K562 (cell line): Measurements from ENCODE around the gene BCAS1. TPM values are rescaled to one million over a fixed set of nuclear protein-coding genes. Genes with fewer than 3 reads are reported as not detected.

Source experiments
- ATAC-seq: fragments of 200-7000 bp; cut with Tn5 transposase; 3 replicates; pipeline ENCODE4 v1.9.1; 2020; ENCODE audit warnings: moderate library complexity
- BruUV-seq: library from RNA; stranded (reverse); fragments of 400-500 nt; replicated peaks from 2 replicates; lab custom pipeline; 2021; lab: Mats Ljungman, UMichigan
- CTCF ChIA-PET: fragments of 300-600 bp; formaldehyde crosslinking; extraction: SDS; loops from one replicate; lab custom pipeline; 2021; ENCODE audit warnings: low intra/inter-chr PET ratio; lab: Yijun Ruan, JAX
- POLR2A ChIA-PET: fragments of 300-600, 350-650 bp; sonication (Branson Sonifier 250); formaldehyde crosslinking; extraction: SDS; loops from one replicate; lab custom pipeline; 2021; ENCODE audit warnings: antibody characterized with exemption, inconsistent platforms; lab: Yijun Ruan, JAX
- DNase-seq, 4 experiments: peaks; one replicate each; pipeline versions ENCODE4 v3.0.0 to v3.0.0-alpha.2; 2011 to 2018; ENCODE audit warnings: low spot score in 3 of 4, mixed read lengths in 3 of 4; ENCODE audit errors: extremely low read depth in 1 of 4
- FAIRE-seq: peaks from 2 replicates; lab custom pipeline; 2011; peaks lifted over from hg19 to GRCh38; lab: Jason Lieb, UNC
- H2AFZ ChIP-seq: 2 replicates; pipeline ENCODE4 v1.6.0; 2011; ENCODE audit warnings: low read depth, low read length, control low read depth, inconsistent platforms
- H3K27ac ChIP-seq: fragments of 200-600 bp; 3 replicates; pipeline ENCODE4 v1.8.0; 2011; ENCODE audit warnings: low read depth, mild to moderate bottlenecking, control low read depth, inconsistent platforms, low read length, moderate library complexity, mixed read lengths; ENCODE audit errors: extremely low read depth
- H3K27me3 ChIP-seq, 2 experiments: fragments of 300-600 bp in 1 of 2; 2 replicates in 1 of 2; 3 replicates in 1 of 2; pipeline versions ENCODE4 v1.6.0 to v1.8.0; 2011; ENCODE audit warnings: inconsistent platforms in 2 of 2, low read length in 2 of 2, mild to moderate bottlenecking in 1 of 2, mixed read lengths in 1 of 2, moderate library complexity in 1 of 2; ENCODE audit not compliant: control insufficient read depth in 2 of 2, insufficient read depth in 2 of 2
- H3K36me3 ChIP-seq: fragments of 300-600 bp; 3 replicates; pipeline ENCODE4 v1.8.0; 2011; ENCODE audit warnings: mild to moderate bottlenecking, low read length, inconsistent platforms; ENCODE audit not compliant: control insufficient read depth, insufficient read depth
- H3K4me1 ChIP-seq, 2 experiments: fragments of 200-600 bp in 1 of 2; replicated peaks in 1 of 2; 2 replicates in 1 of 2; 3 replicates in 1 of 2; pipeline versions ENCODE4 v1.5.1 to v1.8.0; 2011; ENCODE audit warnings: inconsistent platforms in 2 of 2, low read length in 2 of 2, mild to moderate bottlenecking in 1 of 2, mixed read lengths in 1 of 2, moderate library complexity in 1 of 2; ENCODE audit not compliant: control insufficient read depth in 2 of 2, insufficient read depth in 2 of 2
- H3K4me2 ChIP-seq: 2 replicates; pipeline ENCODE4 v1.6.1; 2011; ENCODE audit warnings: low read length, control low read depth, inconsistent platforms, mixed read lengths; ENCODE audit not compliant: insufficient read depth
- H3K4me3 ChIP-seq: fragments of 200-600 bp; sonication (generic), shearing (Covaris generic); 2 replicates; pipeline ENCODE4 v1.5.1; 2016; ENCODE audit warnings: control low read depth, inconsistent platforms
- H3K79me2 ChIP-seq: fragments of 200-600 bp; 3 replicates; pipeline ENCODE4 v1.8.0; 2011; ENCODE audit warnings: low read length, inconsistent platforms; ENCODE audit not compliant: control insufficient read depth, insufficient read depth
- H3K9ac ChIP-seq, 2 experiments: 2 replicates each; pipeline versions ENCODE4 v1.6.0 to v1.6.1; 2011; ENCODE audit warnings: low read depth in 2 of 2, low read length in 2 of 2, control low read depth in 1 of 2, inconsistent platforms in 1 of 2, mild to moderate bottlenecking in 1 of 2, mixed read lengths in 1 of 2; ENCODE audit not compliant: insufficient read depth in 1 of 2
- H3K9me1 ChIP-seq: one replicate; pipeline ENCODE4 v1.6.0; 2011; ENCODE audit warnings: inconsistent platforms, mild to moderate bottlenecking, low read length, moderate library complexity; ENCODE audit not compliant: control insufficient read depth, insufficient read depth
- H3K9me3 ChIP-seq: replicated peaks from 2 replicates; pipeline ENCODE4 v1.5.1; 2011; ENCODE audit warnings: low read depth, low read length, inconsistent platforms; ENCODE audit not compliant: control insufficient read depth, insufficient read depth
- H4K20me1 ChIP-seq: replicated peaks from 2 replicates; pipeline ENCODE4 v1.6.1; 2011; ENCODE audit warnings: low read length, inconsistent platforms, mixed read lengths; ENCODE audit not compliant: control insufficient read depth, insufficient read depth
- EWSR1 ChIP-seq: fragments of 450-650 bp; IDR thresholded peaks from 2 replicates; pipeline ENCODE4 v1.6.1; 2018; ENCODE audit warnings: borderline replicate concordance, mild to moderate bottlenecking, low read depth, moderate library complexity; ENCODE audit not compliant: partially characterized antibody
- POLR2G ChIP-seq: fragments of 200-400 bp; formaldehyde crosslinking; IDR thresholded peaks from 2 replicates; pipeline ENCODE4 v1.6.1; 2017; ENCODE audit warnings: low read depth, mild to moderate bottlenecking, antibody characterized with exemption, low read length, moderate library complexity
- RBM15 ChIP-seq: fragments of 200-400 bp; formaldehyde crosslinking; IDR thresholded peaks from 2 replicates; pipeline ENCODE4 v1.6.1; 2018; ENCODE audit warnings: mild to moderate bottlenecking, low read length, moderate library complexity; ENCODE audit not compliant: insufficient read depth
- SMC3 ChIP-seq: conservative IDR thresholded peaks from 2 replicates; pipeline ENCODE4 v1.6.1; 2011; ENCODE audit warnings: low read depth, low read length, improper control_type of control experiment; ENCODE audit not compliant: insufficient read depth
- ZBTB11 ChIP-seq, 3 experiments: fragments of 200-800 bp in 1 of 3; fragments of 250-450 bp in 1 of 3; fragments of 450-650 bp in 1 of 3; sonication (Bioruptor Pico) in 1 of 3; sonication (Bioruptor generic) in 1 of 3; formaldehyde crosslinking in 1 of 3; IDR thresholded peaks; 2 replicates each; pipeline versions ENCODE4 v1.6.1 to v1.8.0; 2016 to 2022; ENCODE audit warnings: mild to moderate bottlenecking in 2 of 3, missing genetic modification characterization in 2 of 3, missing compliant biosample characterization in 1 of 3, moderate library complexity in 1 of 3
- WGBS: fragments of 100-300 bp; shearing (Covaris generic); methylation state at CpG from one replicate; pipeline ENCODE4 v1.1.6; 2016; ENCODE audit warnings: low coverage, mixed read lengths; ENCODE audit not compliant: insufficient coverage; ENCODE audit errors: missing lambda C conversion rate; 5-methylcytosine and 5-hydroxymethylcytosine counted together
- in situ Hi-C: fragments of 300-500 bp; cut with MboI; formaldehyde crosslinking; loops from 4 replicates; pipeline ENCODE4 v1.15.0; 2018; ENCODE audit warnings: inconsistent platforms, mixed read lengths
- intact Hi-C: fragments of 100-400 bp; cut with micrococcal nuclease; formaldehyde crosslinking; loops from 2 replicates; pipeline ENCODE4 v1.14.2; 2022
- polyA plus RNA-seq, 8 experiments: library from polyadenylated mRNA; depleted of rRNA in 4 of 8; stranded (reverse) in 5 of 8; unstranded in 3 of 8; fragments of >200 nt; fragmentation: Nextera tagmentation in 2 of 8; fragmentation: Illumina TruSeq in 1 of 8; extraction: Ambion mirVana in 2 of 8; extraction: Trizol in 1 of 8; gene quantifications; 2 replicates each; pipeline versions ENCODE4 v1.2.1 to v1.2.3, GENCODE V29; 2011 to 2014; ENCODE audit warnings: inconsistent platforms in 1 of 8, missing spikeins in 1 of 8
- total RNA-seq, 7 experiments: library from RNA; depleted of rRNA in 6 of 7; stranded (reverse); fragments of >200 nt in 6 of 7; fragmentation: Illumina TruSeq in 2 of 7; extraction: Trizol in 2 of 7; gene quantifications; 2 replicates each; pipeline versions ENCODE4 v1.2.1 to v1.2.3, GENCODE V29; 2011 to 2021; ENCODE audit warnings: low replicate concordance in 1 of 7

Gene BCAS1
- total and polyA plus RNA-seq, 9 of the 15 experiments (the other 6 are each of a cell fraction or from before 2014, with no cell fraction given) = 0.18 to 2.3 (median 0.93) TPM

GRCh38 chr20:54054516-54054915, 15.9 kb downstream of the BCAS1 start:
- WGBS = 29% methylated on average over 5 of the region's 5 CpGs
- Histone ChIP-seq H3K27me3 (no peaks in the 10 kb centered on the region), H3K4me1 (peaks cover 2% of the 10 kb centered on the region in 2 experiments; a peak in 1 of 5 replicates), H3K4me2 (no peak overlapping the region), H4K20me1 (no peaks in the 10 kb centered on the region), H3K9me3 (no peaks in the 10 kb centered on the region; the same call in 1 of the 2 replicates), H2AFZ (no peak overlapping the region), H3K4me3 (no peak overlapping the region)
- ATAC-seq (no peak), DNase-seq (no peak)
- ChIA-PET POLR2A (no interaction called here), CTCF (no interaction called here)
- no TSS peak for BruUV-seq
- in situ Hi-C loops = no loop called here
- no peak for TF ChIP-seq SMC3
- TF ChIP-seq POLR2G = no peak
- peak in 1 of 3 experiments; percentile 86; a peak in 2 of 6 replicates for TF ChIP-seq ZBTB11 (CRISPR knock-in tag; IDR thresholded peaks at IDR 0.05)
- peak; percentile 9 for TF ChIP-seq EWSR1
- TF ChIP-seq RBM15 = no peak
- TF ChIP-seq, all 486 proteins: peak for 2
- no peak for FAIRE-seq
- H3K27ac ChIP-seq = no peak overlapping the region
- no peaks in the 10 kb centered on the region for H3K36me3 ChIP-seq
- no peak overlapping the region for H3K9ac ChIP-seq
- intact Hi-C loops = no loop called here
- no peaks in the 10 kb centered on the region for H3K79me2 ChIP-seq
- H3K9me1 ChIP-seq = no peaks in the 10 kb centered on the region
